OCI-LY1 (cell line): Measurements from ENCODE around the gene TBRG4.

ENCODE experiments used
- H2AFZ ChIP-seq: fragments of 200-600 bp; sonication (generic), shearing (Covaris generic); 2 replicates; pipeline ENCODE4 v1.6.0; 2014; ENCODE audit warnings: antibody characterized with exemption, mild to moderate bottlenecking, low read length
- H3F3A ChIP-seq: fragments of 200-600 bp; sonication (generic), shearing (Covaris generic); 2 replicates; pipeline ENCODE4 v1.6.0; 2014; ENCODE audit warnings: mild to moderate bottlenecking, antibody characterized with exemption, low read length, moderate library complexity; ENCODE audit not compliant: insufficient read depth
- H3K27ac ChIP-seq: fragments of 200-600 bp; sonication (generic); 2 replicates; pipeline ENCODE4 v1.5.1; 2014; ENCODE audit warnings: low read length, mixed run types, mild to moderate bottlenecking, low read depth; ENCODE audit not compliant: poor library complexity, severe bottlenecking
- H3K27me3 ChIP-seq: fragments of 200-600 bp; sonication (generic); 2 replicates; pipeline ENCODE4 v1.6.0; 2014; ENCODE audit warnings: antibody characterized with exemption, mild to moderate bottlenecking, low read length, moderate library complexity; ENCODE audit not compliant: insufficient read depth
- H3K36me3 ChIP-seq: fragments of 200-600 bp; sonication (generic); 2 replicates; pipeline ENCODE4 v1.6.1; 2014; ENCODE audit warnings: mild to moderate bottlenecking, antibody characterized with exemption, low read length, moderate library complexity, mixed read lengths; ENCODE audit not compliant: insufficient read depth
- H3K4me1 ChIP-seq: fragments of 200-600 bp; sonication (generic); 2 replicates; pipeline ENCODE4 v1.5.1; 2014; ENCODE audit warnings: mild to moderate bottlenecking, low read length, moderate library complexity; ENCODE audit not compliant: insufficient read depth, severe bottlenecking
- H3K4me2 ChIP-seq: fragments of 200-600 bp; sonication (generic), shearing (Covaris generic); 2 replicates; pipeline ENCODE4 v1.6.1; 2014; ENCODE audit warnings: low read length
- H3K4me3 ChIP-seq: fragments of 200-600 bp; sonication (generic); 2 replicates; pipeline ENCODE4 v1.5.1; 2014; ENCODE audit warnings: low read length, low read depth, mild to moderate bottlenecking, mixed read lengths; ENCODE audit not compliant: poor library complexity, severe bottlenecking
- H3K79me2 ChIP-seq: fragments of 200-600 bp; shearing (Covaris generic); 2 replicates; pipeline ENCODE4 v1.6.1; 2016; ENCODE audit warnings: mixed run types, low read length, mixed read lengths; ENCODE audit not compliant: insufficient read depth
- H3K9ac ChIP-seq: fragments of 200-600 bp; sonication (generic), shearing (Covaris generic); 2 replicates; pipeline ENCODE4 v1.6.1; 2014; ENCODE audit warnings: mild to moderate bottlenecking, low read length, mixed read lengths
- H3K9me2 ChIP-seq: fragments of 200-600 bp; sonication (generic), shearing (Covaris generic); 2 replicates; pipeline ENCODE4 v1.6.1; 2014; ENCODE audit warnings: low read depth, mild to moderate bottlenecking, low read length, mixed read lengths
- H3K9me3 ChIP-seq: fragments of 200-600 bp; shearing (Covaris generic); 2 replicates; pipeline ENCODE4 v1.6.1; 2014; ENCODE audit warnings: low read length, mixed read lengths
- H4K20me1 ChIP-seq: fragments of 200-600 bp; sonication (generic), shearing (Covaris generic); 2 replicates; pipeline ENCODE4 v1.6.0; 2016; ENCODE audit warnings: mild to moderate bottlenecking, low read length; ENCODE audit not compliant: insufficient read depth
- EZH2 ChIP-seq: fragments of 200-600 bp; sonication (generic), shearing (Covaris generic); IDR thresholded peaks from 2 replicates; pipeline ENCODE4 v1.8.0; 2017; ENCODE audit warnings: borderline replicate concordance, mixed run types, mild to moderate bottlenecking, antibody characterized with exemption, low read length, moderate library complexity, mixed read lengths
- TF ChIP-seq, protein P1 (sequence below): fragments of 200-600 bp; sonication (generic), shearing (Covaris generic); IDR thresholded peaks from 2 replicates; pipeline ENCODE4 v1.5.1; 2017; ENCODE audit warnings: mild to moderate bottlenecking, antibody characterized with exemption, low read length, moderate library complexity, mixed read lengths

TBRG4 gene

DNA sequence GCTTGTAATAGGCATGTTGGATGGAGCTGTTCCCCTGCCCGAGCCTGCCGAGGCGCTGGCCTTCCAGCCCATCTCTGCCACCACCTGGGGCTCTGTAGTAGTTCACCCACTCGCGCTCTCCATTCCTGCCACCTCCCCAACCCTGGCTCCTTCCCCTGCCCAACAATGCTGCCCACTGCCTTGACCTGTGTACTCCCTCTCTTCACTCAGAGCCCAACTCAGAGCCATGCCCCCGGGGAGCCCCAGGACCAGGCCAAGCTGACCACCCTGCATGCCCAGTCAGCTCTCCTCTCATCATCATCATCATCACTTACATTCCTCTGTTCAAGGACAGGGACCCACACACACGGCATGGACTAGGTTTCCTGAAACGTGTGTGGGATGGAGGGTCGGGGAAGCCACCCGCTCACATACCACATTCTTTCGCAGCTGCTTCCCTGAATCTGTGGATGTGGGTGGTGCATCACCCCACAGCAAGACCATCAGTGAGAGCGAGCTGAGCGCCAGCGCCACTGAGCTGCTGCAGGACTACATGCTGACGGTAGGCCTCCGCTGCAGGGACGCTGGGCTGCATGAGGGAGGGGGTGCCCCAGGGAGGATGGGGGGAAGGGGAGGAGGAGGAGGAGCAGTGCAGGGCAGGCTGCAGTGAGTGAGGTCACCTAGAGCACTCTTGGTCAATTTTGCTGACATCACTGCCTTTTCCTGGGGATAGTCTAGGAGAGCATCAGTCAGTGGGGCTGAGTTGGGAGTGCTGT is 38.3 kb downstream of the TBRG4 start:
- no peak overlapping the region for H3K4me2 ChIP-seq

GRCh38 chr7:45072131-45073030 is 39.1 kb downstream of the TBRG4 start:
- Histone ChIP-seq H4K20me1 (no peaks in the 10 kb centered on the region), H3K9ac (no peak overlapping the region), H3K9me2 (no peaks in the 10 kb centered on the region), H3F3A (no peaks in the 10 kb centered on the region), H3K4me2 (no peak overlapping the region), H3K4me3 (no peak overlapping the region), H3K27ac (no peak overlapping the region), H3K36me3 (peaks cover 100% of the 10 kb centered on the region), H3K9me3 (no peaks in the 10 kb centered on the region), H3K27me3 (no peaks in the 10 kb centered on the region), H2AFZ (no peak overlapping the region), H3K79me2 (no peaks in the 10 kb centered on the region), H3K4me1 (no peaks in the 10 kb centered on the region)
- TF ChIP-seq, protein P1, sequence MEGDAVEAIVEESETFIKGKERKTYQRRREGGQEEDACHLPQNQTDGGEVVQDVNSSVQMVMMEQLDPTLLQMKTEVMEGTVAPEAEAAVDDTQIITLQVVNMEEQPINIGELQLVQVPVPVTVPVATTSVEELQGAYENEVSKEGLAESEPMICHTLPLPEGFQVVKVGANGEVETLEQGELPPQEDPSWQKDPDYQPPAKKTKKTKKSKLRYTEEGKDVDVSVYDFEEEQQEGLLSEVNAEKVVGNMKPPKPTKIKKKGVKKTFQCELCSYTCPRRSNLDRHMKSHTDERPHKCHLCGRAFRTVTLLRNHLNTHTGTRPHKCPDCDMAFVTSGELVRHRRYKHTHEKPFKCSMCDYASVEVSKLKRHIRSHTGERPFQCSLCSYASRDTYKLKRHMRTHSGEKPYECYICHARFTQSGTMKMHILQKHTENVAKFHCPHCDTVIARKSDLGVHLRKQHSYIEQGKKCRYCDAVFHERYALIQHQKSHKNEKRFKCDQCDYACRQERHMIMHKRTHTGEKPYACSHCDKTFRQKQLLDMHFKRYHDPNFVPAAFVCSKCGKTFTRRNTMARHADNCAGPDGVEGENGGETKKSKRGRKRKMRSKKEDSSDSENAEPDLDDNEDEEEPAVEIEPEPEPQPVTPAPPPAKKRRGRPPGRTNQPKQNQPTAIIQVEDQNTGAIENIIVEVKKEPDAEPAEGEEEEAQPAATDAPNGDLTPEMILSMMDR: no peak
- TF ChIP-seq EZH2: no peak

More for the DNA sequence above, 38.3 kb downstream of the TBRG4 start:
- Histone ChIP-seq H3F3A (no peaks in the 10 kb centered on the region), H2AFZ (no peak overlapping the region), H4K20me1 (no peaks in the 10 kb centered on the region), H3K27ac (no peak overlapping the region), H3K4me1 (no peaks in the 10 kb centered on the region), H3K4me3 (no peak overlapping the region), H3K27me3 (no peaks in the 10 kb centered on the region), H3K79me2 (no peaks in the 10 kb centered on the region), H3K9me2 (no peaks in the 10 kb centered on the region), H3K9me3 (no peaks in the 10 kb centered on the region), H3K36me3 (peaks cover 99% of the 10 kb centered on the region), H3K9ac (no peak overlapping the region)
- TF ChIP-seq, protein P1: no peak
- no peak for TF ChIP-seq EZH2

GRCh38 chr7:45071528-45071927 is 40.0 kb downstream of the TBRG4 start:
- no peak overlapping the region for H2AFZ ChIP-seq
- no peak overlapping the region for H3K4me3 ChIP-seq
- no peaks in the 10 kb centered on the region for H3K27me3 ChIP-seq
- H3K9ac ChIP-seq: no peak overlapping the region
- no peaks in the 10 kb centered on the region for H3K9me2 ChIP-seq
- no peaks in the 10 kb centered on the region for H3K4me1 ChIP-seq
- no peaks in the 10 kb centered on the region for H4K20me1 ChIP-seq
- H3K79me2 ChIP-seq: no peaks in the 10 kb centered on the region
- H3K36me3 ChIP-seq: peaks cover 96% of the 10 kb centered on the region
- TF ChIP-seq EZH2: no peak
- TF ChIP-seq, protein P1: no peak
- no peak overlapping the region for H3K4me2 ChIP-seq
- no peaks in the 10 kb centered on the region for H3K9me3 ChIP-seq
- H3F3A ChIP-seq: no peaks in the 10 kb centered on the region
- no peak overlapping the region for H3K27ac ChIP-seq
